Retinal pigment epithelial cell (primary cell): Measurements from ENCODE around the gene SLC12A9.
"Not testable (repeated sequence)": the region's sequence is repeated elsewhere in the genome, so short reads cannot be mapped to it uniquely, and the experiment has no call there.

Experiments used
- DNase-seq: peaks from one replicate; pipeline ENCODE4 v3.0.0-alpha.2; 2010; ENCODE audit warnings: low read depth
- H3K4me3 ChIP-seq: 2 replicates; pipeline ENCODE4 v1.5.1; 2011; ENCODE audit warnings: mild to moderate bottlenecking, low read length, control low read depth, moderate library complexity
- TF ChIP-seq, protein P1 (sequence below): conservative IDR thresholded peaks from 2 replicates; pipeline ENCODE4 v1.5.1; 2011; ENCODE audit warnings: low read depth, low read length, control low read depth, inconsistent platforms

Gene SLC12A9, protein sequence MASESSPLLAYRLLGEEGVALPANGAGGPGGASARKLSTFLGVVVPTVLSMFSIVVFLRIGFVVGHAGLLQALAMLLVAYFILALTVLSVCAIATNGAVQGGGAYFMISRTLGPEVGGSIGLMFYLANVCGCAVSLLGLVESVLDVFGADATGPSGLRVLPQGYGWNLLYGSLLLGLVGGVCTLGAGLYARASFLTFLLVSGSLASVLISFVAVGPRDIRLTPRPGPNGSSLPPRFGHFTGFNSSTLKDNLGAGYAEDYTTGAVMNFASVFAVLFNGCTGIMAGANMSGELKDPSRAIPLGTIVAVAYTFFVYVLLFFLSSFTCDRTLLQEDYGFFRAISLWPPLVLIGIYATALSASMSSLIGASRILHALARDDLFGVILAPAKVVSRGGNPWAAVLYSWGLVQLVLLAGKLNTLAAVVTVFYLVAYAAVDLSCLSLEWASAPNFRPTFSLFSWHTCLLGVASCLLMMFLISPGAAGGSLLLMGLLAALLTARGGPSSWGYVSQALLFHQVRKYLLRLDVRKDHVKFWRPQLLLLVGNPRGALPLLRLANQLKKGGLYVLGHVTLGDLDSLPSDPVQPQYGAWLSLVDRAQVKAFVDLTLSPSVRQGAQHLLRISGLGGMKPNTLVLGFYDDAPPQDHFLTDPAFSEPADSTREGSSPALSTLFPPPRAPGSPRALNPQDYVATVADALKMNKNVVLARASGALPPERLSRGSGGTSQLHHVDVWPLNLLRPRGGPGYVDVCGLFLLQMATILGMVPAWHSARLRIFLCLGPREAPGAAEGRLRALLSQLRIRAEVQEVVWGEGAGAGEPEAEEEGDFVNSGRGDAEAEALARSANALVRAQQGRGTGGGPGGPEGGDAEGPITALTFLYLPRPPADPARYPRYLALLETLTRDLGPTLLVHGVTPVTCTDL

DNA sequence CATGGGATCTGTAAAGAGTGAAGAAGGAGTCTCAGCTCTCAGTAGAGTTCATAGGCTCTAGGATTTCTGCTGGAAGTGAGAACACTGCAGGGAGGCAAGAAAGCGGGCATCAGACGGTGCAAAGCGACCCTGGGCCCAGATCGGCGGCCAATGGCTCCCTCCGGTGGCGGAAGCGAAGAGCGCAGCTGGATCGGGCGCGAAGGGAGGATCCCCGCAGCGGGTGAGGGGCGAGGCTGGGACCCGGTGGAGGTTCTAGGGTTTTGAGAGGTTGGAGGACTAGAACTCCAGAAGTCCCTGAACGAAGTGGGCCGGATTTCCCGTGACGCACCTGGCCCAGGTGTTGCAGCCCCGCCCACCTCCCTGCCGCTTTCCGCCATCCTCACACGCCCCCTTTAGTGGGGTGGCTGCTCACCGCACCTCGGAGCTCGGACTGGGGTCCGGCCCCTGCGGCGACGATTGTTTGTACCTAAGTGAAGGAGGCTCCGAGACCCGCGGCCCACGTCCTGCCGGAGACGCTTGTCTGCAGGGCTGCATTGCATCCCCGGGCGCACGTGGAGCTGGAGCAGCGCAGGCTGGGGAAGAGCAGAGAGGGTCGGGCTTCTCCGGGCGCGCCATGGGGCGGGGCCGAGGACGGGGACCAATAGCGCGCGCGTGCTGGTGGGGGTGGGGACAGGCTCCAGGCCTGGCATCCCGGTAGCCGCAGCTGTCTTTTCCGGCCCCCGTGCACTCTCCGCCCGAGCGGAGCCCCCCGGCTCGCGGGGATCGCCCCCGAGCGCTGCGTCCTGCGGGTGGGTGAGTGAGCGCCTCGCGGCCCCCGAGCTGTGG lies at the start of gene SLC12A9:
TSS of gene SLC12A9 (plus strand) at position 666 of the 825 bp plus-strand sequence. CDS start 1,485 bp downstream, outside the sequence.
- peak; percentile 34 for DNase-seq
- TF ChIP-seq, protein P1, sequence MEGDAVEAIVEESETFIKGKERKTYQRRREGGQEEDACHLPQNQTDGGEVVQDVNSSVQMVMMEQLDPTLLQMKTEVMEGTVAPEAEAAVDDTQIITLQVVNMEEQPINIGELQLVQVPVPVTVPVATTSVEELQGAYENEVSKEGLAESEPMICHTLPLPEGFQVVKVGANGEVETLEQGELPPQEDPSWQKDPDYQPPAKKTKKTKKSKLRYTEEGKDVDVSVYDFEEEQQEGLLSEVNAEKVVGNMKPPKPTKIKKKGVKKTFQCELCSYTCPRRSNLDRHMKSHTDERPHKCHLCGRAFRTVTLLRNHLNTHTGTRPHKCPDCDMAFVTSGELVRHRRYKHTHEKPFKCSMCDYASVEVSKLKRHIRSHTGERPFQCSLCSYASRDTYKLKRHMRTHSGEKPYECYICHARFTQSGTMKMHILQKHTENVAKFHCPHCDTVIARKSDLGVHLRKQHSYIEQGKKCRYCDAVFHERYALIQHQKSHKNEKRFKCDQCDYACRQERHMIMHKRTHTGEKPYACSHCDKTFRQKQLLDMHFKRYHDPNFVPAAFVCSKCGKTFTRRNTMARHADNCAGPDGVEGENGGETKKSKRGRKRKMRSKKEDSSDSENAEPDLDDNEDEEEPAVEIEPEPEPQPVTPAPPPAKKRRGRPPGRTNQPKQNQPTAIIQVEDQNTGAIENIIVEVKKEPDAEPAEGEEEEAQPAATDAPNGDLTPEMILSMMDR: peak; percentile 86
- H3K4me3 ChIP-seq: peak within 1 kb of the TSS; percentile 66

DNA sequence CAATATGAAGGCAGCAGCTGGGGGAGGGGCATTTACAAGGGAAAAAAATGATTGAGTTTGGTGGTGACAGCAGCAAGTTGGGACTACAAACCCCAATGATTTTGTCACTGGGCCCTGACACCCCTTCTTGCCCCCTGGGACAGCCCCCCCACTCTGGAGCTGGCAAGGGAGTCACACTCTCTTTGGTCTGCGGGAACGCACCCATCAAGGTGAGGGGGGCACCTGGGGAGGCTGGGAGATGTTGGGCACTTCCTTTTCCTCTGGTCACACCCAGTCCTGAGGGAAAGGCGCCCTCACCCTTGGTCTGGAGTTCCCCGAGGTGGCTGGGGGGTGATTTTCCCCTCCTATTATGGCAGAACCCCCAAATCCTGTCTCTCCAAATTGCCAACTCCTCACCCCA lies 49.6 kb upstream of the SLC12A9 start:
- DNase-seq: no peak
- no peak overlapping the region for H3K4me3 ChIP-seq
- TF ChIP-seq, protein P1: no peak

- TF ChIP-seq, protein P1: no peak
- H3K4me3 ChIP-seq: no peak overlapping the region
- no peak for DNase-seq
Measured at GRCh38 chr7:100803398-100804161, 48.9 kb upstream of the SLC12A9 start.

DNA sequence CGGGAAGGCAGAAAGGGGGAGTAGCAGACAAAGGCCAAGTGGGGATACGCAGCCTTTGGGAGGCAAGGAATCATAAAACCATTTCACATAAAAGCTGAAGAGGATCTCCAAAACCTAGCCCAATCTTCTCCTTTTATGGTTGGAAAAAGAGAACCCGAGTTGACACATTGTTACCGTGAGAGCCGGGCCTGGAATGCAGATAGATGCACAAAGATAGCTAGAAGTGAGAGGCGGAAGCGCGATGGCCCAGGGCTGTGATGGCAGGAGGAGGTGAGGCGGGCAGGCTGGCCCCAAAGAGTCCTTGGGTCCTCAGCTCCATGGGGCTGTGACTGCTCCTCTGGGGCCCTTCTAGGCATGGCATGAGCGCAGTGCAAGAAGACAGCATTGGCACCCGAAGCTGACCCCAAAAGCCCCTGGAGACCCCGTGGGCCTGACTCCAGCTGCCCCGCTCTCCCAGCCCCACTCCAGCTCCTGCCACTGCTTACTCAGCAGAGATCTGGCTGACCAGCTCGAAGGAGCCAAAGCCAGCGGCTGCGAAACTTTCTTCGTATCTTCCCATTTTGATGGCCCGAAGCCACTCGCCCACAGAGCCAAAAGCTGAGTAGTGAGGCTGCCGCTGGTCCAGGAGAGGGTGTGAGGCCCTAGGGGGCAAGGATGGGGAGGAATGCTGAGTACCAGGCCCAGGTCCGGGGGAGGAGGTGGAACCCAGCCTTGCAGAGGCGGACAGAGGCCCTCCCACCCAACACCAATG lies 47.7 kb upstream of the SLC12A9 start:
- TF ChIP-seq, protein P1: no peak
- DNase-seq: no peak
- H3K4me3 ChIP-seq: no peak overlapping the region

DNA sequence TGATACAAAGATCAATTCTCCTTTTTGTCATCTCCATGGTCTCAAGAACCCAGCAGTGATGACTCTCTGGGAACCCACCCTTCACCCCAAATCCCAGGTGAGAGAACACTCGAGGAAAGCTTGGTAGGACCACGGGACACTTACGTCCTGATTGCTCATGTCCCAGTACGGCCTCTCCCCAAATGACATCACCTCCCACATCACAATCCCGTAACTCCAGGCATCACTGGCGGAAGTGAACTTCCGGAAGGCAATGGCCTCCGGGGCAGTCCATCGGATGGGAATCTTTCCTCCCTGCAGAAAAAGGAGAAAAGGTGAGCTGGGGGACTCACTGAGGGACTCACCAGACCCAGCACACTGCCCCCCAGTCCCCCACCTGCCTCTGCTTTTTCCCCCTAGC lies 46.2 kb upstream of the SLC12A9 start:
- no peak overlapping the region for H3K4me3 ChIP-seq
- DNase-seq: no peak
- TF ChIP-seq, protein P1: no peak

GRCh38 chr7:100806883-100807282 lies 45.6 kb upstream of the SLC12A9 start:
- DNase-seq, H3K4me3 ChIP-seq: not testable (repeated sequence)
